NCI-H345 treated with DMSO at 0.1 percent for 48 hours (cell line): ENCODE results near the gene TUBA3C.

Experiments
- DNase-seq: peaks from one replicate; lab custom pipeline; 2025; ENCODE audit not compliant: unreplicated experiment; lab: John Stamatoyannopoulos, UW

The TUBA3C gene

DNA sequence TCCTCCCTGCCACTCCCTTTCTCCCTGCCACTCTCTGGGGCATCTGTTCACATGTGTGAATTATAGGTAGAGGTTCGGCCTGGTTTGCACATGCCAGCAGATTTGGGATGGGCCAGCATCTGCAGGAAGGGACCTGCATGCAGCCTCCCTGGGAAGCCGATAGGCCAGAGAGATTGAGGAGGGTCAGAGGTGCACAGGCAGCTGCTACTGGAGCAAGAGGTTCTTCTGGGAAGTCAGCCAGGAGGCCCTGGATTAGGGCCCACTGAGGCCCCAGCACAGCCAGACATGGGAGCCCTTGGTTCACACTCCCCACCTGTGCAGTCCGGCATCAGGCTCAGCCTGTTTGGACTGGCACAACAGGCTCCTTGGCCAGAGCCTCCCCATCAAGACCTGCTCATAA lies 12.1 kb downstream of the TUBA3C start:
- no peak for DNase-seq

DNA sequence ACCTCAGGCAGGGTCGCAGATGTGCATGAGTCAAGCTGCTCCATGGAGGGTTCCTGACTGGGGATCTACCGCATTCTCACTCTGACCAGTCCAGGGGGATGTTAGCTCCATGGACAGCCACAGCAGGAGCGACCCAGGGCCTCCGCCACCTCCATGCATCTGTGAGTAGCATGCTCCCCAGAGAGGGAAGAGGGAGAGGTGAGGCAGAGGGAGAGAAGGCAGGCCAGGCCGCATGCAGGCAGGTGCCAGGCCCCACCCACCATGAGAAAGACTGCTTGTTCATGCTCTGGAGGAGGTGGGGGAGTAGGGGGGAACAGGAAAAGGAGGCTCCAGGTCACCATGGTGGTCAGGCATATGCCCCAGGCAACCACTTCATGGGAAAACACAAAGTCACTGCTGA lies 20.3 kb downstream of the TUBA3C start:
- no peak for DNase-seq

DNA sequence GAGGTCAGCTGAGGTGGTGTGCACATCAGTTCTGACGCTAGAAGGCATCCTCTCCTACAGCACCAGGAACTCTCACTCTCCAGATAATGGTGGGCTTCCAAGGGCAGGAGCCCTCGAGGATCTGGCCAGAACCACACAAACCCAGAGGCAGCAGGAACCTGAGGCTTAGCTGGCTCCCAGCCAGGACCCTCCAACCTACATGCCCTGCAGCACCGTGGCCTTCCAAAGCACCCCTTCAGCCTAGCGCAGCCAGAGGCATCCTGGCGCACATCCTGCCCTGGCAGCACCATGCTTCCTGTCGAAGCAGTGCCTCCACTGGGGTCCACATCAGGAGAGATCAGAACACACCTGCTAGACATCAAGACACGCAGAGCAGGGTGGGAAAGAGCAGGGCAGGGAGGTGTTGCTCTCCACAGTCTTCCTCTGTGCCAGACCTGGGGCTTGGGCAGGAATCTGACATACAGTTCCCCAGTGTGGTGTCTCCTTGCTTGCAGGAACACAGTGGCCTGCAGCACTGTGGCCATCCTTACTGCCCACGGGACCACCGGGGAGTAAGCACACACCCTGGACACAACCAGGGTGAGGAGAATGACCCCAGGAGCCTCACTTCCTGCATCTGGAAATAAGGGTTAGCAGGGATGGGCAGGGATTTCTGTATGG lies 21.7 kb downstream of the TUBA3C start:
- DNase-seq, result no peak

DNA sequence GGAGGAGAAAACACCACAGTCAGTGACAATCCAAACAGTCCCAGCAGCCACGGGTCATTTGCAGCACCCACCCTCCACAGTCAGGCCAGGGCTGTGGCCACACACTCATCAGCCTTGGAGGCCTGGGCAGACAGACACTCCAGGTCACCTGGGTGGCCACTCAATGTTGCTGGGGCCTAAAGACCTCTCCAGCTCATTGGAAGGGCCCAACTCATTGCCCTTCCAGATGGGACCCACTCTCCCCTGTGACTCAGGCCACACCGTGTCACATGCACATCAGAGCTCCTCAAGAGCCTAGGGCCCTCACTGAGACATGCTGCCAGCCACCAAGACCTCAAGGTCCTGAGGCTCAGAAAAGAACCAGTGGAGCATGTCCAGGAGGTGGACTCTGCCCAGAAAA lies 22.4 kb downstream of the TUBA3C start:
- DNase-seq, result no peak

DNA sequence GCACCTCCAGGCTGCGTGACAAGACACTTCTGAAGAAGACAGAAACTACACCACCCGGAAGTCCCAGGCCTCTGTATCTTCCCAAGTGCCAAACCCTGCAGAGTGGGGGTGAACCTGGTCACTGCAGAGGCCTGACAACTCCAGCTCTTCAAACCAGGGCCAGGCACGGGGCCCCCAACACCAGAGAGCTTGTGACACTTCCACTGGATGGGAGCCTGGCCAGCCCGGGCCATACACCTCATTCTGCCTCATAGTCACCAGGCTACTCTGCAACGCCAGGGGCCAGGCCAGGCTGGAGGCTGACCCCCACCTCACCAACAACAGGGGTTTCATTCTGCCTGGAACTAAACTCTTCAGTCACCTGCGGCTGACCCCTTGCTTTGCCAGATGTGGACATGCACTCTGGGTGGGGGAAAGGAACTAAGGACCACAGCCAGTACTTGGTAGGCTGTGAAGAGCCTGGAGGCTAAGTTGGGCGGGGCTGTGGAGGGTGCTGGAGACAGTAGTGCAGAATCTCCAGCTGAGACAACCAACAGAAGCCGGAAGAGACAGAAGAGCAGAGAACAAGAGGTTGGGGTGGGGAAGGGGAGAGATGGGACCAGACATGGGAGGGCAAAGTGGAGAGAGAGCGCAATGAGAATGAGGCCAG lies 23.0 kb downstream of the TUBA3C start:
- no peak for DNase-seq

DNA sequence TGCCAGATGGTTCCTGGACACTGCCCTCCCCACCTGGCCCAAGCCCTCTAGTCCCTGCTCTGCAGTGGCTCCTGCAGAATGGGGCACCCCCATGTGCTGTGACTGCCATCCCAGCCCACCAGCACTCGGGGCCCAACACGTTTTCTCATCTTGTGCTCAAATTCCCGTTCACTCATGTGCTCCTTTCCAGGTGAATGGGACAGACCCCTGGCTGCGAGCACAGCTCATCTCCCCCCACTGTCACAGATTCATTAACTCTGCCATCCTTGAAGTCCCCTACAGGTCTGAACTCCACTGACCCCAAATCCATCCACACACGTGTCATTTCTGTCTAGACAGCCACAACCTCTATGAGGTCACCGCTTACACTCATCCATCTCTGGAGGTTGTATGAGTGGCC lies 23.6 kb downstream of the TUBA3C start:
- DNase-seq, result no peak

DNA sequence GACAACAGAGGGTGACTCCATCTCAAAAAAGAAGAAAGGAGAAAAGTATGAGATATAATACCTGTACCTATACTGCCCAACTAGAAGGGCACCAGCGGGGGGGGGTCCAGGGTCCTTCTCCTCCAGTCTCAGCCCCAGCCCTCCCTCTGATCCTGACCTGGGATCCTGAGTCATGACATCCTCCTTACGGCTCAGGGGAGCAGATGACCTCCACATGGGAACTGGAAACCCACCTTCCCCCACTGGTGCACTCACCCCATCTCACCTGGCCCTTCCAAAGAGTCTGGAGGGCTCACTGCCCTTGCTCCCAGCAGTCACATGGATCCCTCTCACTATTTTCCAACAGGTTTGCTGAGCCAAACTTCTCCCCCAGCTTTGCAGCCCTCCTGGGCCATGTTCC lies 24.2 kb downstream of the TUBA3C start:
- no peak for DNase-seq

DNA sequence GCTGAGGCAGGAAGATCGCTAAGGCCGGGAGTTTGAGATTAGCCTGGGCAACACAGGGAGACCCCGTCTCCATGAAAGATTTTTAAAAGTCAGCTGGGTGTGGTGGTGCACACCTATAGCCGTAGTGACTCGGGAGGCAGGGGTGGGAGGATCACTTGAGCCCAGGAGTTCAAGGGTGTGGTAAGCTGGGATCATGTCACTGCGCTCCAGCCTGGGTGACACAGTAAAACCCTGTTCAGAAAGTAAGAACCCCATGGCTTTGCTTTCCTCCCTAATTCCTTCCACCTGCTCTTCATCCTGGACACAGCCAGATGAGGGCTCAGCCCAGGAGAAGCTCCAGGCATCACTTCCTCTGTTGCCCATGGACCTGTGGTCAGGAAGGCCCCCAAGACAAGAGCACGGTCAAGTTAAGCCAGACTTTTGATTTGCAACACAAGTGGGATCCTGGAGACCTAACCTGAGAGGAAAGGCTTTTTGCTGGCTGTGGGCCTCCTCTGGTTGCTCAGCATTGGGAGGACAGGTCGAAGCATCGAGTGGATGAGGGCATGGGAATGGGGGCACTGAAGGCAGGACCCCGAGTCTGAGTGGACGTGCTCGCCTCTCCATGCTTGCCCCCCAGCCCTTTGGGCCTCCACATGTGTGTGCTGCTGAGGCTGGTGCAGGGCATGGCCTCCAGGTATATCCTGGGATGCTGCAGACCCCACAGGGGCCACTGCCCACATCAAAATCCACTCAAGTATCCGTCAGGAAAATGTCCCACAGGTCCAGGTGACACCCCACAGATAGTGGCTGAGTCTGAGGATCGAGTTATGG lies 25.4 kb downstream of the TUBA3C start:
- DNase-seq, result no peak

DNA sequence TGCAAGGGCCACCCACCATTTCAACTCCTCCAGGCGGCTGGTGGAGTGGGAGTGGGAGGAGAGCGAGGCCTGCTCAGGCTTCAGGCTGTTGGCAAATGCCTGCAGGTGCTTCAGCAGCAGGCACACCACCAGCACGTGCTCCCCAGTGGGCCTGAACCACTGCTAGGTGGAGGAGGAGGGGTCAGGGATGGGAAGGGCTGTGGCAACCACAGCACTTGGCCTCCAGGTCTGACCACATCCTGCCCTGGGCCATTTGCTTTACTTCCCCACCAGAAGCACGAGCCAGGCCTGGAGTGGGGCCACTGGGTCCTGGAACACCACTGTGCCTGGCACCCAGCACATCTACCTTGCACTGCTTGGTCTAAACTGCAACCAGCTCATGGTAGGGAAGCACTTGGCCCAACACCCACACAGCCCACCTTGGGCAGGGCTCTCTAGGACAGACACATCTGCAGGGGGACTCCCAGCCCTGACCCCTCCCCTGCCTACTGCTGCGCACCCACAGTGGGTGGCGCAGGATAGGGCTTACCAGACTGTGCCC lies 26.2 kb downstream of the TUBA3C start:
- no peak for DNase-seq

DNA sequence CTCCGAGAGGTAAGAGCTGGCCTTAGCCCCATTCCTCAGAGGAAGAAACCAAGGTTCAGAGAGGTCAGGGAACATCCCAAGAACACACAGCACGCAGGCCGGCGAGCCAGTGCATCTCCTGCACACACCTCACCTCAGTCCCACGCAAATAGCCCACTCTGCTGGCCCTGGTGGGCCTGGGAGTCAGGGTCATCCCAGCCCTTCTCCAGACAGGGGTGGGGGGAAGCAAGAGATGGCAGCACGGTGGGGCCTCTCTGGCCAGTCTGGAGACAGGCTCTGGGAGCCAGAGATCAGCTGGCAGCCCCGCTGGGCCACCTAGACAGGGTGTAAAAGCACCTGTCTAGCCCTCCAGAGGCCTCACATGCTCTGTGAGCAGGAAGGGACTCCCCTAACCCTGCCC lies 26.8 kb downstream of the TUBA3C start:
- DNase-seq, result no peak

DNA sequence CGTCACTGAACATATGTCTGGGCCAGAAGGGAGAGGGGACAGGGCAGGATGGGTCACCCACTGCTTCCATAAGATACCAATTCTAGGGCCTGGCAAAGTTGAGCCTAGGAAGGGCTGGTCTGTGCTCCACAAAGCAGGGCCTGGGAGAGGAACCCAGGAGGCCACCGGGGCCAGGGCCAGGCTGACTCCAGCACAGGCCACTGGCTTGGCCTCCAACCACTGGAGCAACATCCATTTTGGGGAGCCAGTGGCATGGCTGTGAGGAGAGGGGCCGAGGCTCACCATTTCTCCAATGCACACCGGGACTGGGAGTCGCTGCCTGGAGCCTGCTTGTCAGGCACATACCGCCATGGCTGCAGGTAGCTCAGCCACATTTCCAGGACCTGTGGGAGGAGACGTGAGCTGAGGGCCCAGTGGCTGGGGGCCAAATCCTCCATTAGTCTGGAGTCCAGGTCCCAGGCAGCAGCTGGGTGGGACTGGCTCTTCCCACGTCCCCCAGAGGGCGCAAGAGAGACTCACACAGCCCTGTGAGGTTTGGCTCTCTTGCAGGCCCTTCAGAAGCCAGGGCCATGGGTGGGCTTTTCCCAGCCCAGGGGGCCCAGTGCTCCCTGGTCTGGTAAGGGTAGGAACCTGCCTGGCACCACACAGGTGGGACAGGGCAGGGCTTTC lies 27.7 kb downstream of the TUBA3C start:
- DNase-seq, result no peak

DNA sequence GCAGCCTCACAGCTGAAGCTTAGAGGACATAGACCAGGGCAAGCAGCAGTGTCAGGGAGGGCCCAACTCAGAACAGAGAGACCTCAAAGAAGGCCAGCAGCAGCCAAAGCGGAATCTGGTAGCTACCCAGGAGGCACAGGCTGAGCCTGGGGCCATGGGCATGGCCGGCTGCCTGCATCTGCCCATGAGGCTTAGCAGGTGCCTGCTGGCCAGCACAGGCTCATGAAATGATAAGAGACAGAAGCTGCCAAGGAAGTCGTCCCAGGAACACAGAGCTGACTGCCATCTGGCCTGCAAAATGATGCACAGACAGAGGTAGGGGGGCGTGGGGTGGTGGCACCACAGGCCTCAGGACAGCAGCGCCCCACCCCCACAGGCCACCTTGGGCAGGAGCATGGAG lies 29.2 kb downstream of the TUBA3C start:
- DNase-seq, result no peak

DNA sequence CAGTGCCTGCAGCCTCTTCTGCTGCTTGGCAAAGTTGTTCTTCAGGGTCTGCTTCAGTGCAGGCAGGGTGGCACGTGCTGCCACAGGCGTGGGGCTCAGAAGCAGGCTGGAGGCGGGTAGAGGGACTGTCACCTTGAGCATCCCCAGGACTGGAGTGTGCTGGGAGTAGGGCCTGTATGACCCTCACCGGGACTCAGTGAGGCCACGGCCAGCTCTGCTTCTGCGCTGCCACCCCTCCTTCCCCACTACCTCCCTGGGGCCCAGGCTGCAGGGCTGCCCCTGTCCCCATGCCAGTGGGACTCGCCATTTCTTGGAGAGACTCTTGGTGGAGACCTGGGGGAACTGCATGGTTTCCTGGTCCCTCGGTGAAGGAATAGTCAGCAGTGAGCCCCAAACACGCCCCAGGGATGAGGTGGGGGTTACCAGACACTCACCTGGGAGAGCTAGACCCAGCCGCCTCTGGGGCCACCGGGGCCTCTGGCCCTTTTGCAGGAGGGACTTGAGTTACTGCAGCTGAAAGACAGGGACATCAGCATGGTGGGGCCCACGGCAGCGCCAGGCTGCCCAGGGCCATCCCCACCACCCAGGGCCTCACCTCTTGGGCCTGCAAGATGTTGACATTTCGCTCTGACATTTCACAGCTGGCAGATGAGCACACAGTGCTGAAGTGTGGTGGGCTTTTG lies 29.9 kb downstream of the TUBA3C start:
- DNase-seq, result no peak

DNA sequence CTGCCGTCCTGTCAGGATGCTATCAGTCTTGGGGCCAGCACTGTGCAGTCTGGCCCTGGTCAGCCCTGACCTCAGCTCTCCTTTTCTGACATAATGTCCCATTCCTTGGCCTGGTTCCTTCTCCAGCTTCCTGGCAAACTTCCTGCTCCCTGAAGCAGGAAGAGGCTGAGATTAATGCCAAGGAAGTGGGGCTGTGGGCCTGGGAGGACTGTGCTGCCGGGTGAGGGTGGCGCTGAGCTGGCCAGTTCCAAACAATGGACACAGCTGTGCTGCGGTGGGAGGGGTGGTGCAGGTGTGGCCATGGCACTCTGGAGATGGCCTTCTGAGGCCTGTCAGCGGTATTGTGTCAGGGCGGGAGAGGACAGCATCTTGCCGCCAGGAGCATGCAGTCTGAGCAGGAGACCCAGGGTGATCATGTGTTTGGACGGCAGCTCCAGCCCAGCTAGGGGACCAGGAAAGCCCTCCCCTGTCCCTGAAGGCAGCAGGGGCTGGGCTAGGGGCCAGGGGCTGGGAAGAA lies 30.9 kb downstream of the TUBA3C start:
- no peak for DNase-seq

DNA sequence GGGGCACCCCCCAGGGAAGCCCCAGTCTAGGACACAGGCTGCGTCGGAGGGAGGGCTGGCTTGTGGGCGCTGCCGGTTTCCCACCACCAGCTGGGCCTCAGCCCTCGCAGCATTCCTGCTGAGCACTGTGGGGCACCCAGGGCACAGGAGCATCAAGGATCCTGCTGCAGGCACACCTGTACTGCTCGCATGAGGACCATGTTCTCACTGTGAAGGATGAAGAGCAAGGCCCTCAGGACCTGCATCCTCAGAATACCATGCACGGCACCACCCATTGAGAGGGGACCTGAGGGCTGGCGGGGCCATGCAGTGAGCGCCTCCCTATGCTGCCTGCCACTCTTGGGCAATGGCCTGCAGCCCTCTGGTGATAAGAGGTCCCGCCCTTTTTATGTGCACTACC lies 31.4 kb downstream of the TUBA3C start:
- no peak for DNase-seq

DNA sequence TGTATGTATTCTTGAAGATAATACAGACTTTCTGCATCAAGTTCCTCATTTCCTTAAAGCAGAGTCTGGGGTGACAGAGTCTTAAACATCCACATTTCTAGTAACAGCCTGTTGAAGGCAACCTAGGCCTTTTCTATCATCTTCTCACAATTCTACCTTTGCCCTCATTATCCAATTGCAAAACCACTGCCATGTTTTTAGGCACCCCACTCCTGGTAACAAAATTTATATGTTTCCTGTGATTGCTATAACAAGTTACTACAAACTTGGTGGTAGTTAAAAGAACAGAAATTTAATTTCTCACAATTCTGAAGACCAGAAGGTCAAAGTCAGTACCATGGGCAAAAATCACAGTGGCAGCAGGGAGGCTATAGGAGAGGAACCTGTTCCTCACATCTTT lies 33.1 kb downstream of the TUBA3C start:
- DNase-seq, result no peak
